LHCN-M2 (cell line): ENCODE results near the gene CD99L2. TPM values are rescaled to one million over a fixed set of nuclear protein-coding genes. Genes with fewer than 3 reads are reported as not detected.

Experiments
- DNase-seq: peaks from one replicate; pipeline ENCODE4 v3.0.0-alpha.2; 2012; ENCODE audit warnings: low read depth
- total RNA-seq: library from RNA; depleted of rRNA; stranded (reverse); fragments of >200 nt; gene quantifications from 2 replicates; pipeline ENCODE4 v1.2.3, GENCODE V29; 2014; rRNA removed

CD99L2 gene
- total RNA-seq, 1 experiment from 2014 or later, result 49.6 TPM

- DNase-seq, result no peak
Measured at GRCh38 chrX:150763810-150764209, 134.7 kb downstream of the CD99L2 start.

GRCh38 chrX:150763303-150763797 is 135.1 kb downstream of the CD99L2 start:
- no peak for DNase-seq

GRCh38 chrX:150762258-150763165 is 136.0 kb downstream of the CD99L2 start:
- DNase-seq, result no peak

- no peak for DNase-seq
Measured at GRCh38 chrX:150761819-150762216, 136.7 kb downstream of the CD99L2 start.

- DNase-seq, result no peak
Measured at GRCh38 chrX:150761176-150761818, 137.2 kb downstream of the CD99L2 start.

GRCh38 chrX:150759568-150760416 is 138.7 kb downstream of the CD99L2 start:
- DNase-seq, result no peak

GRCh38 chrX:150757371-150757770 is 141.1 kb downstream of the CD99L2 start:
- DNase-seq, result no peak

GRCh38 chrX:150753968-150754367 is 144.5 kb downstream of the CD99L2 start:
- no peak for DNase-seq

GRCh38 chrX:150753357-150753756 is 145.1 kb downstream of the CD99L2 start:
- DNase-seq, result no peak

GRCh38 chrX:150752124-150752523 is 146.3 kb downstream of the CD99L2 start:
- DNase-seq, result no peak

GRCh38 chrX:150736475-150736874 is 162.0 kb downstream of the CD99L2 start:
- DNase-seq, result no peak

GRCh38 chrX:150731795-150732194 is 166.7 kb downstream of the CD99L2 start:
- DNase-seq, result peak; percentile 95

GRCh38 chrX:150730719-150731118 is 167.7 kb downstream of the CD99L2 start:
- peak; percentile 61 for DNase-seq

GRCh38 chrX:150729956-150730355 is 168.5 kb downstream of the CD99L2 start:
- DNase-seq, result no peak

GRCh38 chrX:150719621-150720020 is 178.8 kb downstream of the CD99L2 start:
- DNase-seq, result no peak

Other genes with a start within 250 kb of the CD99L2 start
- 13.3 and 14.1 TPM in 2 replicates for gene MTMR1, start 205.3 kb downstream of the CD99L2 start, total RNA-seq
- 33.9 and 39.8 TPM in 2 replicates for gene HMGB3, start 84.7 kb upstream of the CD99L2 start, total RNA-seq